Nephron progenitor cell (in vitro differentiated cells): ENCODE data around the gene DHX16.

Experiments
- DNase-seq: peaks from one replicate; pipeline ENCODE4 v3.0.0; 2021
- H3K27ac Mint-ChIP-seq: 2 replicates; pipeline ENCODE4 v1.8.0; 2021; ENCODE audit warnings: mild to moderate bottlenecking, moderate library complexity, mixed read lengths
- H3K27me3 Mint-ChIP-seq: 2 replicates; pipeline ENCODE4 v1.8.0; 2021; ENCODE audit warnings: mild to moderate bottlenecking, low read depth, mixed read lengths; ENCODE audit not compliant: poor library complexity
- H3K36me3 Mint-ChIP-seq: 2 replicates; pipeline ENCODE4 v1.8.0; 2021; ENCODE audit warnings: low read depth, mixed read lengths
- H3K4me1 Mint-ChIP-seq: 2 replicates; pipeline ENCODE4 v1.8.0; 2021; ENCODE audit warnings: mixed read lengths
- H3K4me3 Mint-ChIP-seq: 2 replicates; pipeline ENCODE4 v1.8.0; 2021; ENCODE audit warnings: mild to moderate bottlenecking, moderate library complexity, mixed read lengths
- H3K9me3 Mint-ChIP-seq: 2 replicates; pipeline ENCODE4 v1.8.0; 2021; ENCODE audit warnings: mild to moderate bottlenecking, moderate library complexity, mixed read lengths
- CTCF ChIP-seq: fragments of 200-600 bp; sonication (generic); IDR thresholded peaks from 2 replicates; pipeline ENCODE4 v1.5.0; 2021; ENCODE audit warnings: antibody characterized with exemption

DHX16 gene

GRCh38 chr6:30682143-30683117 is 9.6 kb upstream of the DHX16 start:
- peaks cover 9% of the 10 kb centered on the region for H3K27me3 Mint-ChIP-seq
- H3K4me1 Mint-ChIP-seq: peaks cover 71% of the 10 kb centered on the region
- peak; percentile 33 for DNase-seq
- H3K4me3 Mint-ChIP-seq: peak overlapping the region; percentile 87
- no peaks in the 10 kb centered on the region for H3K9me3 Mint-ChIP-seq
- no peak for TF ChIP-seq CTCF
- H3K36me3 Mint-ChIP-seq: peaks cover 34% of the 10 kb centered on the region
- peak overlapping the region; percentile 88 for H3K27ac Mint-ChIP-seq

DNA sequence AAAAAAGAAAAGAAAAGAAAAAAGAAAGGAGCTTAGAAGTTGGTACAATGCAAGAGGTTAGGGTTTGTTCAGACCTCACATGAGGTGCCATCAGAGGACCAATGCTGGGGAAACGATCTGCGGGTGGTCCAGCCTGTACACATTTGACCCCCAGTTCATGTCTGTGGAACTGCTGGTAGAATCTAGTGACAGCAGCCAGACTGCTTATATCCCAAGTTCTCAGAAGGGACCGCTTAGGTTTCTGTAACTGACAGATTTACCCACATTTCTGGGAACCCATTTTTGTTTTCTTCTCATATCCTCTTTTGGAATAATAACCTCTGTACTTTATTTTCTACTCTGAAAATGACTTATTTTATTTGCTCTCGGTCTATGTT is 8.9 kb upstream of the DHX16 start:
- H3K27ac Mint-ChIP-seq: no peak overlapping the region
- TF ChIP-seq CTCF: no peak
- H3K27me3 Mint-ChIP-seq: peaks cover 9% of the 10 kb centered on the region
- no peak for DNase-seq
- peak overlapping the region; percentile 87 for H3K4me3 Mint-ChIP-seq
- H3K9me3 Mint-ChIP-seq: no peaks in the 10 kb centered on the region
- H3K36me3 Mint-ChIP-seq: peaks cover 37% of the 10 kb centered on the region
- H3K4me1 Mint-ChIP-seq: peaks cover 71% of the 10 kb centered on the region

- H3K4me3 Mint-ChIP-seq: peak overlapping the region; percentile 21
Measured at GRCh38 chr6:30679765-30680535, 7.1 kb upstream of the DHX16 start.

DNA sequence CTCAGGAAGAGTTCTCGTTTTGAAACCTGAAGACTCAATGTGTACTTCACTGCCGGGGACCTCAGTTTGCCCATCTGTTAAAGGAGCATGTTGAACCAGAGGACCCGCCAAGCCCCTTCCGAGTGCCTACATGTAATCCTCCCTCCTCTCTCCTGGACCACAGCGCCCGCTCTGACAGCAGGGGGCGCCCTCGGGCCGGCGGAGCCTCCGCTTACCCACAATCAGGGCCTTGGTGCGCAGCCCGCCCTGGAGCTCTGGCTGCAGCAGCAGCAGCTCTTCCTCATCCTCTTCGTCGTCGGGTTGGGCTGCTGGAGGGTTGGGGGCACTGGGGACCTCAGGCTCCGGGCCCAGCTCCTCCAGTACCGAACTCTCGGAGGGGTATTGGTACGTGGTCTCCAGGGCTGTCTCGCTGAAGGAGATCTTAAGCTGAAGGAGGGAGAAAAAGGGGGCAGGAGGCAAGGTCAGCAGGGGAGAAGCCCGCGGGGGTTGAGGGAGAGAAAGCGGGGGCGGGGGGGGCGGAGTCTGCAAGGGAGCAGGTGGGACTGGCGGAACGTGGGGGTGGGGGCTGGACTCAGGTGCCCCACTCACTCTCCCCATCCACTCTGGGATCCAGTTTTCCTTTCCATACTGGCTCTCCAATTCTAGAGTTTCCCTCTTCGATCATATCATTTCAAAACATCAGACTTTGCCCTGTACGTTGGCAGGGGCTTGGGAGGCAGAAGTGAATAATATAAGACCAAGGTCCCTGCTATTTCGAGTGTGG is 6.3 kb upstream of the DHX16 start:
- Mint-ChIP-seq H3K4me3 (peak overlapping the region; percentile 54), H3K36me3 (peaks cover 41% of the 10 kb centered on the region), H3K27ac (no peak overlapping the region), H3K27me3 (peaks cover 9% of the 10 kb centered on the region), H3K4me1 (peaks cover 49% of the 10 kb centered on the region), H3K9me3 (no peaks in the 10 kb centered on the region)
- peak; percentile 93 for TF ChIP-seq CTCF
- peak; percentile 91 for DNase-seq

More at GRCh38 chr6:30679765-30680535, 7.1 kb upstream of the DHX16 start:
- DNase-seq: no peak
- TF ChIP-seq CTCF: no peak
- Mint-ChIP-seq H3K27me3 (peaks cover 9% of the 10 kb centered on the region), H3K9me3 (no peaks in the 10 kb centered on the region), H3K36me3 (peaks cover 43% of the 10 kb centered on the region), H3K4me1 (peaks cover 56% of the 10 kb centered on the region), H3K27ac (no peak overlapping the region)

DNA sequence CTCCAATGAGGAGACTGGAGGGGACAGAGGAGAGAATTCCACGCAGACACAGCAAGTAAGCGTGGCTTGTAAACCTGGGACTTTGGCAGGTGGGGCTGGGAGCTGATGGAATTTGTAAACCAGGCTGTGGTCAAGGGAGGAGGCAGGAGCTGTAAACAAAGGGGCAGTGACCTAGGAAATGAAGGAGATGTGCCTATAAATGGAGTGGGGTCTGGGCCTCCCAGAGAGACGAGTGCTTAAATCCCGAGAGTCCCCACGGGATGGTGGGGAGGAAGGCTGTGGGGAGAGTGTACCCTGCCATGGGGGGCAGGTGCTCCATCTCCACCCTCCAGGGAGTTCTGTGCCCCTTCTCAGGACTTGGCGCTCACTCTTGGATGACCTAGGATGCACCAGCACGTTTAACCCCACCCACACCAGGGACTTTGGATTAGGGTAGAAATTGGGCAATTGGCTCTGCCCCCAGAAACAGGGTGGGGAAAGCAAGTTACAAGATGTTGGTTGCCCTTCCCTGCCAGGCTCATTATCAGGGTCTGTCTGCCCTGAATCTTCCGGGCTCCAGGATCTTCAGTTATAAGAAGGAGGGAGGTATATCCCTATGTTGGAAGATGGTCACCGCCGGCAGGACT is 4.0 kb upstream of the DHX16 start:
- H3K27ac Mint-ChIP-seq: no peak overlapping the region
- H3K4me1 Mint-ChIP-seq: peaks cover 37% of the 10 kb centered on the region
- no peak overlapping the region for H3K4me3 Mint-ChIP-seq
- no peak for DNase-seq
- H3K9me3 Mint-ChIP-seq: no peaks in the 10 kb centered on the region
- peaks cover 9% of the 10 kb centered on the region for H3K27me3 Mint-ChIP-seq
- peaks cover 37% of the 10 kb centered on the region for H3K36me3 Mint-ChIP-seq
- no peak for TF ChIP-seq CTCF
